ENCODE measurements around the gene TCF7L2. TPM values are rescaled to one million over a fixed set of nuclear protein-coding genes. Genes with fewer than 3 reads are reported as not detected.

TCF7L2 gene
- total RNA-seq, 1 donor from 2014 or later = 76.4 TPM

- Mint-ChIP-seq H3K27me3 (ENCODE audit: low read depth) (no peaks in the 10 kb centered on the region), H3K9me3 (no peaks in the 10 kb centered on the region), H3K36me3 (peaks cover 22% of the 10 kb centered on the region), H3K4me3 (no peak overlapping the region), H3K27ac (peak overlapping the region; percentile 68), H3K4me1 (peaks cover 38% of the 10 kb centered on the region)
- TF ChIP-seq CTCF (IDR thresholded peaks at IDR 0.05; ENCODE audit: unreplicated experiment) = no peak
- DNase-seq (ENCODE audit: low spot score in 2 of 2, unreplicated experiment in 2 of 2) = no peak
Observed at GRCh38 chr10:113047151-113047550, 97.1 kb downstream of the TCF7L2 start.

GRCh38 chr10:113047605-113047962, 97.5 kb downstream of the TCF7L2 start:
- Mint-ChIP-seq H3K4me3 (no peak overlapping the region), H3K36me3 (peaks cover 18% of the 10 kb centered on the region), H3K4me1 (peaks cover 41% of the 10 kb centered on the region), H3K9me3 (no peaks in the 10 kb centered on the region), H3K27ac (peak overlapping the region; percentile 68), H3K27me3 (ENCODE audit: low read depth) (no peaks in the 10 kb centered on the region)
- no peak for TF ChIP-seq CTCF (IDR thresholded peaks at IDR 0.05; ENCODE audit: unreplicated experiment)
- no peak for DNase-seq (ENCODE audit: low spot score in 2 of 2, unreplicated experiment in 2 of 2)

DNA sequence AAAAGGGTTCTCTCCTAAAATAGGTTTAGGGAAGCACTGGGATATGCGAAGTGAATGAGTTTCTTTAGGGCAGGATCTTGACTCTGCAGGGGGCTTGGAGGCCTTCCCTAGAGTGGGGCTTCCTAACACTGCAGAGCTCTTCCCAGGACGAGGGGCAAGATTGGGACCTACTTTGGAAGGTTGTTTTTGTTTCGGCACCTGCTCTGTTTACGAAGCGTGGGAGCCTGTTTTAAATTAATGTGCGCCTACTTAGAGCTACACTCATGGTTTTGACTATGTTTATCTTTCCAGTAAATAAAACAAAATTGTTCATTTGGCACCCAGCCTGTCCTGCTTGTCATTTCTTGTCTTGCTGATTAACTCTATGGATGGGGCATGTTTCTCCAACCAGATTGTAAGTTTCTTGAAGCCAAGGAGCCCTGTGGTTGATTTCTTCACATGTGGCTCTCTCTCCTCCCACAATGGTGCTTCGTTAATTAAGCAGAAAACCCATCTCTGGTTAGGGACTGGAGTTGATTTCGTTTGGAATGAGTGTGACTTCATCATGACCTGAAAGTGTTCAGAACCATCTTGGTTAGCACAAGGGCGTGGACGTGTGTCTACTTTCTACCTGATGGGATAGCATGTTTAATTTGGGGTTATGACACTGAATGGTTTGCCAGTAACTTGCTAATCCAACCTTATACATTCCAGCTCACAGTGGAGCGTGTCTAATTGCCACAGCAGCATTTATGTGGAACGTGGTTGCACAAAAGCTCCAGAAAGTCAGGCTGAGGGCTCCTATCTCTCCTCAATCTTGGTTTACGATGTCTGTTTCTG, 98.1 kb downstream of the TCF7L2 start:
- Mint-ChIP-seq H3K27me3 (ENCODE audit: low read depth) (no peaks in the 10 kb centered on the region), H3K4me3 (no peak overlapping the region), H3K27ac (peak overlapping the region; percentile 68), H3K4me1 (peaks cover 46% of the 10 kb centered on the region), H3K36me3 (peaks cover 14% of the 10 kb centered on the region), H3K9me3 (no peaks in the 10 kb centered on the region)
- no peak for DNase-seq (ENCODE audit: low spot score in 2 of 2, unreplicated experiment in 2 of 2)
- no peak for TF ChIP-seq CTCF (IDR thresholded peaks at IDR 0.05; ENCODE audit: unreplicated experiment)

GRCh38 chr10:113049881-113050280, 99.8 kb downstream of the TCF7L2 start:
- no peak for TF ChIP-seq CTCF (IDR thresholded peaks at IDR 0.05; ENCODE audit: unreplicated experiment)
- Mint-ChIP-seq H3K27ac (no peak overlapping the region), H3K4me1 (peaks cover 56% of the 10 kb centered on the region), H3K27me3 (ENCODE audit: low read depth) (no peaks in the 10 kb centered on the region), H3K4me3 (no peak overlapping the region), H3K36me3 (peaks cover 8% of the 10 kb centered on the region), H3K9me3 (no peaks in the 10 kb centered on the region)
- no peak for DNase-seq (ENCODE audit: low spot score in 2 of 2, unreplicated experiment in 2 of 2)

DNA sequence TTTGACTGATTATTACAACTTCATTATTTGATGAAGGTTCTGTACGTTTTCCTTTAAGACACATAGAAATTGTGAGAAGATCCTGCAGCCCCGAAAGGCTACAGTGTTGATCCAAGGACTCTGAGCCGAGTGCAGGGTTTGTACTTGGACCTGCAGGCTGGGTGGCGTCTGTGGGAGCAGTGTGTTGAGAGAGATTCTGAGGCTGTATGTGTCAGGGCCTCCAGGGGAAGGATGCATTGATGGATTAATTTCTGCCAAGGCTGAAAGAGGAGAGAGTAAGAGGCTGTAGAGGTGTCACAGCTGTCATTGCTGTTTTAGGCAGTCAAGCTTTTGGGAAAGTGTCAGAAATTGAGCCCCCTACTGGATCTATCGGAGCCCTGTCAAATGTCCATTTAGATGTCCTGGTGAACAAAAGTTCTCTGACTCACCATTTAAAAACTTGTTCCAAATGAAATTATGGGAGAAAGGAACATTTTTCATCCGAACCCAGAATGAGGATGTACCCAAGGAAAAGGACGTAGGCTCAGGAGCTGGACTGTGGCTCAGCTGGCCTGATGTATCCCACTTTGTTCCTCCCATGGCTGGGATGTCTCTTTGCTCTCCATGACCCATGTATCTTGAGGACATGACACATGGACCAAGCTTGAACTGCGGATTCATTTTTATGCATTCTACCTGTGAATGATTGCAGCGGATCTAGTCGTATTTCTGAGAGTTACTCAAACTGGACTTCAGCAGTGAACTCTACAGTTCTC, 102.2 kb downstream of the TCF7L2 start:
- Mint-ChIP-seq H3K4me3 (no peak overlapping the region), H3K27ac (peak overlapping the region; percentile 66)

More for the DNA sequence above, 102.2 kb downstream of the TCF7L2 start:
- peaks cover 9% of the 10 kb centered on the region for H3K36me3 Mint-ChIP-seq
- no peaks in the 10 kb centered on the region for H3K27me3 Mint-ChIP-seq (ENCODE audit: low read depth)
- no peak for TF ChIP-seq CTCF (IDR thresholded peaks at IDR 0.05; ENCODE audit: unreplicated experiment)
- DNase-seq (ENCODE audit: low spot score in 2 of 2, unreplicated experiment in 2 of 2) = no peak
- no peaks in the 10 kb centered on the region for H3K9me3 Mint-ChIP-seq
- peaks cover 50% of the 10 kb centered on the region for H3K4me1 Mint-ChIP-seq

Measured in mesothelial cell of epicardium (in vitro differentiated cells).